HEK293 (cell line): Measurements from ENCODE around the gene FAM234A.

Experiments used
- CTCF ChIA-PET: fragments of 350-600 bp; formaldehyde crosslinking; extraction: SDS; loops from one replicate; lab custom pipeline; 2021; ENCODE audit warnings: antibody characterized with exemption; lab: Yijun Ruan, JAX
- POLR2A ChIA-PET: fragments of 300-600 bp; formaldehyde crosslinking; extraction: SDS; loops from one replicate; lab custom pipeline; 2020; ENCODE audit warnings: antibody characterized with exemption, inconsistent platforms; lab: Yijun Ruan, JAX
- H3K27ac ChIP-seq: fragments of 200-500 bp; sonication (Bioruptor generic); 2 replicates; pipeline ENCODE4 v1.5.1; 2014; ENCODE audit warnings: low read depth, low read length, control low read depth, inconsistent platforms; ENCODE audit errors: extremely low read depth
- H3K36me3 ChIP-seq, 2 experiments: fragments of 200-500 bp in 1 of 2; sonication (Bioruptor generic) in 1 of 2; 1 replicate in 1 of 2; 2 replicates in 1 of 2; pipeline ENCODE4 v1.5.1; 2014 to 2017; ENCODE audit warnings: inconsistent platforms in 2 of 2, low read length in 2 of 2; ENCODE audit not compliant: control insufficient read depth in 2 of 2, insufficient read depth in 1 of 2
- H3K4me1 ChIP-seq: fragments of 200-500 bp; sonication (Bioruptor generic); 2 replicates; pipeline ENCODE4 v1.5.1; 2014; ENCODE audit warnings: mild to moderate bottlenecking, low read length, inconsistent platforms; ENCODE audit not compliant: control insufficient read depth, insufficient read depth
- H3K4me3 ChIP-seq: 2 replicates; pipeline ENCODE4 v1.5.1; 2011; ENCODE audit warnings: low read depth, mild to moderate bottlenecking, control low read depth, low read length, moderate library complexity
- H3K9me3 ChIP-seq: fragments of 200-500 bp; sonication (Bioruptor generic); 2 replicates; pipeline ENCODE4 v1.5.1; 2014; ENCODE audit warnings: low read depth, low read length, inconsistent platforms; ENCODE audit not compliant: control insufficient read depth, insufficient read depth
- EGR2 ChIP-seq: fragments of 450-650 bp; formaldehyde crosslinking; IDR thresholded peaks from 2 replicates; pipeline ENCODE4 v1.5.1; 2016; ENCODE audit warnings: low read depth, missing biosample characterization, missing genetic modification characterization
- HOXC10 ChIP-seq: sonication (generic); formaldehyde crosslinking; IDR thresholded peaks from 2 replicates; pipeline ENCODE4 v1.8.1; 2023; ENCODE audit warnings: mild to moderate bottlenecking, missing genetic modification reagents
- TSHZ1 ChIP-seq: fragments of 450-650 bp; formaldehyde crosslinking; IDR thresholded peaks from 2 replicates; pipeline ENCODE4 v1.5.1; 2016; ENCODE audit warnings: missing biosample characterization, missing genetic modification characterization, borderline replicate concordance
- ZEB2 ChIP-seq: fragments of 450-650 bp; formaldehyde crosslinking; IDR thresholded peaks from 2 replicates; pipeline ENCODE4 v1.5.1; 2016; ENCODE audit warnings: missing biosample characterization, missing genetic modification characterization
- ZNF112 ChIP-seq: fragments of 450-650 bp; formaldehyde crosslinking; IDR thresholded peaks from 2 replicates; pipeline ENCODE4 v1.5.0; 2017; ENCODE audit warnings: missing biosample characterization, missing genetic modification characterization
- ZNF140 ChIP-seq: fragments of 450-650 bp; formaldehyde crosslinking; IDR thresholded peaks from 2 replicates; pipeline ENCODE4 v1.5.1; 2016; ENCODE audit warnings: missing biosample characterization, missing genetic modification characterization
- ZNF16 ChIP-seq: fragments of 450-650 bp; formaldehyde crosslinking; IDR thresholded peaks from 2 replicates; pipeline ENCODE4 v1.5.1; 2016; ENCODE audit warnings: low read depth, missing biosample characterization, missing genetic modification characterization
- ZNF202 ChIP-seq: fragments of 450-650 bp; formaldehyde crosslinking; IDR thresholded peaks from 2 replicates; pipeline ENCODE4 v1.5.1; 2016; ENCODE audit warnings: missing biosample characterization, missing genetic modification characterization, borderline replicate concordance
- ZNF302 ChIP-seq: fragments of 450-650 bp; formaldehyde crosslinking; IDR thresholded peaks from 2 replicates; pipeline ENCODE4 v1.5.1; 2016; ENCODE audit warnings: missing biosample characterization, missing genetic modification characterization, low read depth
- ZNF398 ChIP-seq: fragments of 450-650 bp; formaldehyde crosslinking; IDR thresholded peaks from 2 replicates; pipeline ENCODE4 v1.5.1; 2017; ENCODE audit warnings: missing biosample characterization, missing genetic modification characterization
- ZNF404 ChIP-seq: fragments of 450-650 bp; formaldehyde crosslinking; IDR thresholded peaks from 2 replicates; pipeline ENCODE4 v1.5.1; 2017; ENCODE audit warnings: missing biosample characterization, missing genetic modification characterization
- ZNF518A ChIP-seq: fragments of 450-650 bp; formaldehyde crosslinking; conservative IDR thresholded peaks from 2 replicates; pipeline ENCODE4 v1.5.1; 2016; ENCODE audit warnings: low read depth, missing biosample characterization, missing genetic modification characterization
- ZNF549 ChIP-seq: fragments of 450-650 bp; IDR thresholded peaks from 2 replicates; pipeline ENCODE4 v1.5.1; 2018; ENCODE audit warnings: missing biosample characterization, missing genetic modification characterization, mild to moderate bottlenecking, inconsistent platforms, moderate library complexity
- ZNF791 ChIP-seq: fragments of 450-650 bp; formaldehyde crosslinking; IDR thresholded peaks from 2 replicates; pipeline ENCODE4 v1.5.1; 2016; ENCODE audit warnings: missing biosample characterization, missing genetic modification characterization
- TF ChIP-seq, protein P1 (sequence below): fragments of 450-650 bp; formaldehyde crosslinking; IDR thresholded peaks from 2 replicates; pipeline ENCODE4 v1.5.1; 2017; ENCODE audit warnings: missing biosample characterization, missing genetic modification characterization
- TF ChIP-seq, protein P2 (sequence below): fragments of 450-650 bp; formaldehyde crosslinking; IDR thresholded peaks from 2 replicates; pipeline ENCODE4 v1.5.1; 2016; ENCODE audit warnings: missing biosample characterization, missing genetic modification characterization

FAM234A gene

DNA sequence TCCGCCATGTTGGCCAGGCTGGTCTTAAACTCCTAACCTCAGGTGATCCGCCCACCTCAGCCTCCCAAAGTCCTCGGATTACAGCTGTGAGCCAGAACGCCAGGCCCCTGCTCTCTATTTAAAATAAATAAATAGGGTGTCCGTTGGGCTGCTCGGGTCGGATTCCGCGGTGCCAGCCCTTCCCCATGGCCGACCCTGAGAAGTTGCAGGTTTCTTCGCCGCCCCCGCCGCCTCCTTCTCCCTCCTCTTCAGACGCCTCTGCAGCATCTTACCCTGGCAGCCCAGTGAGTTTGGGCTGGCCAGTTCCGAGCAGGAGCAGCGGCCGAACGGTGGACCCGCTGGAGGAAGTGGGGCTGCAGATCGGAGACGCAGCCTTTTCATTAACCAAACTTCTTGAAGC lies 3.7 kb upstream of the FAM234A start:
- Histone ChIP-seq H3K27ac (no peak overlapping the region), H3K36me3 (peaks cover 7 to 21% of the 10 kb centered on the region in 2 experiments), H3K4me1 (no peaks in the 10 kb centered on the region), H3K4me3 (no peak overlapping the region), H3K9me3 (no peaks in the 10 kb centered on the region)
- CTCF ChIA-PET, result no interaction called here
- TF ChIP-seq ZNF518A (tag by site-specific recombination) (no peak), ZNF16 (tag by site-specific recombination) (no peak), ZNF202 (tag by site-specific recombination) (no peak), EGR2 (tag by site-specific recombination) (0 out of 2 replicates have a peak, but pooled peaks have one; percentile 22)
- POLR2A ChIA-PET, result interaction anchor here (0.6 to 3.9 kb wide), 2 partner anchors 121 to 1002 kb away, joined by 13 to 31 read pairs; partner anchors contain the start of gene AXIN1

- H3K27ac ChIP-seq, result no peak overlapping the region
- no peaks in the 10 kb centered on the region for H3K4me1 ChIP-seq
- POLR2A ChIA-PET, result interaction anchor here (1.4 kb wide), 1 partner anchor 11 kb away, joined by 3 read pairs; no protein-coding TSS in a partner anchor
- H3K4me3 ChIP-seq, result no peak overlapping the region
- H3K9me3 ChIP-seq, result no peaks in the 10 kb centered on the region
- no peak for TF ChIP-seq HOXC10 (CRISPR knock-in tag)
- CTCF ChIA-PET, result interaction anchor here (0.6 kb wide), 1 partner anchor 58 kb away, joined by 3 read pairs; no protein-coding TSS in a partner anchor
- H3K36me3 ChIP-seq, result no peaks in the 10 kb centered on the region; a peak in 1 of 3 replicates
These were observed 5.3 kb downstream of the FAM234A start for GRCh38 chr16:239948-240277.

DNA sequence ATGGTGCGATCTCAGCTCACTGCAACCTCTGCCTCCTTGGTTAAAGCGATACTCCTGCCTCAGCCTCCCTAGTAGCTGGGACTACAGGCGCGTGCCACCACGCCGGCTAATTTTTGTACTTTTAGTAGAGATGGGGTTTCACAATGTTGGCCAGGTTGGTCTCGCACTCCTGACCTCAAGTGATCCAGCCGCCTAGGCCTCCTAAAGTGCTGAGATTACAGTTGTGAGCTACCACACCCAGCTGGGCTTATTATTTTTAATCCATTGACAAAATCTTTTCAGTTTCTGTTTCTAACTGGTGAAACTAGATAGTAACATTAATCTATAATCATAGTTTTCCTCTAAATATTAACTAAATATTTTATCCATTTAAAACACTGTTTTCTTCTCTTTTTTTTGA lies 5.9 kb downstream of the FAM234A start:
- Histone ChIP-seq H3K36me3 (no peaks in the 10 kb centered on the region; a peak in 1 of 3 replicates), H3K27ac (no peak overlapping the region), H3K4me3 (no peak overlapping the region), H3K9me3 (no peaks in the 10 kb centered on the region), H3K4me1 (no peaks in the 10 kb centered on the region)
- POLR2A ChIA-PET, result interaction anchor here (1.4 kb wide), 1 partner anchor 12 kb away, joined by 3 read pairs; no protein-coding TSS in a partner anchor
- TF ChIP-seq ZNF112 (tag by site-specific recombination), result no peak
- no peak for TF ChIP-seq ZNF202 (tag by site-specific recombination)
- TF ChIP-seq ZNF398 (tag by site-specific recombination), result no peak
- TF ChIP-seq ZNF791 (tag by site-specific recombination), result no peak
- TF ChIP-seq ZNF549 (tag by site-specific recombination), result no peak
- TF ChIP-seq TSHZ1 (tag by site-specific recombination), result no peak
- no peak for TF ChIP-seq ZNF140
- TF ChIP-seq ZEB2 (tag by site-specific recombination), result no peak
- TF ChIP-seq, protein P1, sequence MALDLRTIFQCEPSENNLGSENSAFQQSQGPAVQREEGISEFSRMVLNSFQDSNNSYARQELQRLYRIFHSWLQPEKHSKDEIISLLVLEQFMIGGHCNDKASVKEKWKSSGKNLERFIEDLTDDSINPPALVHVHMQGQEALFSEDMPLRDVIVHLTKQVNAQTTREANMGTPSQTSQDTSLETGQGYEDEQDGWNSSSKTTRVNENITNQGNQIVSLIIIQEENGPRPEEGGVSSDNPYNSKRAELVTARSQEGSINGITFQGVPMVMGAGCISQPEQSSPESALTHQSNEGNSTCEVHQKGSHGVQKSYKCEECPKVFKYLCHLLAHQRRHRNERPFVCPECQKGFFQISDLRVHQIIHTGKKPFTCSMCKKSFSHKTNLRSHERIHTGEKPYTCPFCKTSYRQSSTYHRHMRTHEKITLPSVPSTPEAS (tag by site-specific recombination), result no peak
- TF ChIP-seq, protein P2, sequence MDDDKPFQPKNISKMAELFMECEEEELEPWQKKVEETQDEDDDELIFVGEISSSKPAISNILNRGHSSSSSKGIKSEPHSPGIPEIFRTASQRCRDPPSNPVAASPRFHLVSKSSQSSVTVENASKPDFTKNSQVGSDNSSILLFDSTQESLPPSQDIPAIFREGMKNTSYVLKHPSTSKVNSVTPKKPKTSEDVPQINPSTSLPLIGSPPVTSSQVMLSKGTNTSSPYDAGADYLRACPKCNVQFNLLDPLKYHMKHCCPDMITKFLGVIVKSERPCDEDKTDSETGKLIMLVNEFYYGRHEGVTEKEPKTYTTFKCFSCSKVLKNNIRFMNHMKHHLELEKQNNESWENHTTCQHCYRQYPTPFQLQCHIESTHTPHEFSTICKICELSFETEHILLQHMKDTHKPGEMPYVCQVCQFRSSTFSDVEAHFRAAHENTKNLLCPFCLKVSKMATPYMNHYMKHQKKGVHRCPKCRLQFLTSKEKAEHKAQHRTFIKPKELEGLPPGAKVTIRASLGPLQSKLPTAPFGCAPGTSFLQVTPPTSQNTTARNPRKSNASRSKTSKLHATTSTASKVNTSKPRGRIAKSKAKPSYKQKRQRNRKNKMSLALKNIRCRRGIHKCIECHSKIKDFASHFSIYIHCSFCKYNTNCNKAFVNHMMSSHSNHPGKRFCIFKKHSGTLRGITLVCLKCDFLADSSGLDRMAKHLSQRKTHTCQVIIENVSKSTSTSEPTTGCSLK (tag by site-specific recombination), result no peak
- TF ChIP-seq ZNF302 (tag by site-specific recombination), result no peak
- no peak for TF ChIP-seq ZNF404 (tag by site-specific recombination)
- CTCF ChIA-PET, result no interaction called here
